Loucy (cell line): ENCODE measurements around the gene TRPV5.

Source experiments
- EZH2phosphoT487 ChIP-seq: fragments of 200-600 bp; IDR thresholded peaks from 2 replicates; pipeline ENCODE4 v1.6.1; 2018; ENCODE audit warnings: antibody characterized with exemption, mild to moderate bottlenecking, moderate library complexity, borderline replicate concordance
- TF ChIP-seq, protein P1 (sequence below): fragments of 200-600 bp; sonication (generic); conservative IDR thresholded peaks from 2 replicates; pipeline ENCODE4 v1.5.1; 2014; ENCODE audit warnings: mild to moderate bottlenecking, antibody characterized with exemption, low read length

DNA sequence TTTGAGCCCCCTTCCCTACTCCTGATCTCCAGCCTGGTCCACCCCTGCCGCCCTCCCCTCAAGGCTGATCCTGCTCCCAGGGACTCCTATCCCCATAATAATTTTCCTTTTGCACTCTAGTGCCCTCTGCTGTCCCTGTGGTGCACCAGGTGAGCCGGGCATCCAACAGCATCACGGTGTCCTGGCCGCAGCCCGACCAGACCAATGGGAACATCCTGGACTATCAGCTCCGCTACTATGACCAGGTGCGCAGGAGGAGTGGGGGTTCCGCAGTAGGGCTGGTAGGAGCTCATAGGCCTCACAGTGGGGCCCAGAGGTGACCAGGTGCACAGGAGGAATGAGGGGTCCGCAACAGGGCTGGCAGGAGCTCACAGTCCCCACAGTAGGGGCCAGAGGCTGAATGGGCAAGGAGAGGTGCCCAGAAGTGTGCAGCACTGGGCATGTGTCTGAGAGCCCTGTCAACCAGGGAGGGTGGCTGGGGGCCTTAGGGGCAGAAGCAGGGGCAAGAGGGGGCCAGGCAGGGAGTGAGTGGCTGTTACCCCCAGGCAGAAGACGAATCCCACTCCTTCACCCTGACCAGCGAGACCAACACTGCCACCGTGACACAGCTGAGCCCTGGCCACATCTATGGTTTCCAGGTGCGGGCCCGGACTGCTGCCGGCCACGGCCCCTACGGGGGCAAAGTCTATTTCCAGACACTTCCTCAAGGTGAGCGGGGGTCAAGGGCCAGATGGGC, 67.0 kb downstream of the TRPV5 start:
- TF ChIP-seq, protein P1, sequence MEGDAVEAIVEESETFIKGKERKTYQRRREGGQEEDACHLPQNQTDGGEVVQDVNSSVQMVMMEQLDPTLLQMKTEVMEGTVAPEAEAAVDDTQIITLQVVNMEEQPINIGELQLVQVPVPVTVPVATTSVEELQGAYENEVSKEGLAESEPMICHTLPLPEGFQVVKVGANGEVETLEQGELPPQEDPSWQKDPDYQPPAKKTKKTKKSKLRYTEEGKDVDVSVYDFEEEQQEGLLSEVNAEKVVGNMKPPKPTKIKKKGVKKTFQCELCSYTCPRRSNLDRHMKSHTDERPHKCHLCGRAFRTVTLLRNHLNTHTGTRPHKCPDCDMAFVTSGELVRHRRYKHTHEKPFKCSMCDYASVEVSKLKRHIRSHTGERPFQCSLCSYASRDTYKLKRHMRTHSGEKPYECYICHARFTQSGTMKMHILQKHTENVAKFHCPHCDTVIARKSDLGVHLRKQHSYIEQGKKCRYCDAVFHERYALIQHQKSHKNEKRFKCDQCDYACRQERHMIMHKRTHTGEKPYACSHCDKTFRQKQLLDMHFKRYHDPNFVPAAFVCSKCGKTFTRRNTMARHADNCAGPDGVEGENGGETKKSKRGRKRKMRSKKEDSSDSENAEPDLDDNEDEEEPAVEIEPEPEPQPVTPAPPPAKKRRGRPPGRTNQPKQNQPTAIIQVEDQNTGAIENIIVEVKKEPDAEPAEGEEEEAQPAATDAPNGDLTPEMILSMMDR, result peak; percentile 72
- no peak for TF ChIP-seq EZH2phosphoT487
